Liver (tissue), 9 donors: Measurements from ENCODE around the gene TEK. TPM values are rescaled to one million over a fixed set of nuclear protein-coding genes. Genes with fewer than 3 reads are reported as not detected.

Source experiments
- DNase-seq: peaks from one replicate; pipeline ENCODE4 v3.0.0-alpha.2; 2017; ENCODE audit warnings: low spot score
- H3K27ac ChIP-seq, 2 donors: one replicate each; pipeline ENCODE4 v1.7.0; 2013; ENCODE audit warnings: inconsistent platforms in 2 of 2, low read length in 2 of 2, control low read depth in 1 of 2, low read depth in 1 of 2, mild to moderate bottlenecking in 1 of 2
- H3K27me3 ChIP-seq, 4 donors: one replicate each; pipeline versions ENCODE4 v1.6.1 to v1.7.0; 2013; ENCODE audit warnings: low read length in 3 of 4, inconsistent platforms in 1 of 4, mild to moderate bottlenecking in 1 of 4, moderate library complexity in 1 of 4; ENCODE audit not compliant: control insufficient read depth in 4 of 4, insufficient read depth in 4 of 4
- H3K36me3 ChIP-seq, 4 donors: one replicate each; pipeline versions ENCODE4 v1.6.1 to v1.7.0; 2013; ENCODE audit warnings: low read length in 3 of 4, mild to moderate bottlenecking in 3 of 4, low read depth in 1 of 4, moderate library complexity in 1 of 4; ENCODE audit not compliant: control insufficient read depth in 4 of 4, insufficient read depth in 3 of 4
- H3K4me1 ChIP-seq, 4 donors: one replicate each; pipeline versions ENCODE4 v1.6.1 to v1.7.0; 2013; ENCODE audit warnings: low read length in 3 of 4, mild to moderate bottlenecking in 3 of 4, moderate library complexity in 1 of 4; ENCODE audit not compliant: control insufficient read depth in 4 of 4, insufficient read depth in 4 of 4
- H3K4me3 ChIP-seq, 3 donors: one replicate each; pipeline versions ENCODE4 v1.6.1 to v1.7.0; 2013; ENCODE audit warnings: low read length in 3 of 3, control low read depth in 1 of 3, low read depth in 1 of 3, mild to moderate bottlenecking in 1 of 3
- H3K9ac ChIP-seq, 2 donors: one replicate each; pipeline ENCODE4 v1.7.0; 2013; ENCODE audit warnings: low read length in 2 of 2, mild to moderate bottlenecking in 2 of 2, moderate library complexity in 2 of 2, control low read depth in 1 of 2, low read depth in 1 of 2
- H3K9me3 ChIP-seq, 4 donors: one replicate each; pipeline versions ENCODE4 v1.6.1 to v1.7.0; 2013; ENCODE audit warnings: low read length in 3 of 4; ENCODE audit not compliant: control insufficient read depth in 4 of 4
- EGR1 ChIP-seq, 2 donors: IDR thresholded peaks; 2 replicates each; pipeline ENCODE4 v1.6.1; 2016 to 2018; ENCODE audit warnings: antibody characterized with exemption in 2 of 2, low read depth in 2 of 2
- FOXA1 ChIP-seq: IDR thresholded peaks from 2 replicates; pipeline ENCODE4 v1.6.1; 2016; ENCODE audit warnings: antibody characterized with exemption
- FOXA2 ChIP-seq: IDR thresholded peaks from 2 replicates; pipeline ENCODE4 v1.6.1; 2016; ENCODE audit warnings: antibody characterized with exemption
- GABPA ChIP-seq, 2 donors: IDR thresholded peaks in 1 of 2; conservative IDR thresholded peaks in 1 of 2; 2 replicates each; pipeline ENCODE4 v1.6.1; 2016; ENCODE audit warnings: antibody characterized with exemption in 2 of 2, mild to moderate bottlenecking in 1 of 2, moderate library complexity in 1 of 2
- HNF4A ChIP-seq, 2 donors: conservative IDR thresholded peaks; 2 replicates each; pipeline ENCODE4 v1.6.1; 2016; ENCODE audit warnings: antibody characterized with exemption in 2 of 2, mild to moderate bottlenecking in 2 of 2
- HNF4G ChIP-seq: IDR thresholded peaks from 2 replicates; pipeline ENCODE4 v1.6.1; 2016; ENCODE audit warnings: antibody characterized with exemption
- JUND ChIP-seq, 2 donors: IDR thresholded peaks; 2 replicates each; pipeline ENCODE4 v1.6.1; 2016; ENCODE audit warnings: antibody characterized with exemption in 2 of 2
- NR2F2 ChIP-seq: IDR thresholded peaks from 2 replicates; pipeline ENCODE4 v1.6.1; 2016; ENCODE audit warnings: antibody characterized with exemption
- RAD21 ChIP-seq, 2 donors: IDR thresholded peaks; 2 replicates each; pipeline ENCODE4 v1.6.1; 2016; ENCODE audit warnings: antibody characterized with exemption in 2 of 2, mild to moderate bottlenecking in 2 of 2
- RXRA ChIP-seq, 2 donors: IDR thresholded peaks; 2 replicates each; pipeline ENCODE4 v1.6.1; 2017 to 2018; ENCODE audit warnings: antibody characterized with exemption in 2 of 2, mild to moderate bottlenecking in 1 of 2
- SP1 ChIP-seq: IDR thresholded peaks from 2 replicates; pipeline ENCODE4 v1.6.1; 2018; ENCODE audit warnings: antibody characterized with exemption, mild to moderate bottlenecking
- TAF1 ChIP-seq: conservative IDR thresholded peaks from 2 replicates; pipeline ENCODE4 v1.6.1; 2016; ENCODE audit warnings: antibody characterized with exemption, mild to moderate bottlenecking
- YY1 ChIP-seq: IDR thresholded peaks from 2 replicates; pipeline ENCODE4 v1.6.1; 2016; ENCODE audit warnings: antibody characterized with exemption, mild to moderate bottlenecking
- ZBTB33 ChIP-seq: IDR thresholded peaks from 2 replicates; pipeline ENCODE4 v1.6.1; 2016; ENCODE audit warnings: antibody characterized with exemption
- WGBS: extraction: QIAGEN DNeasy Blood & Tissue Kit; methylation state at CpG from one replicate; pipeline ENCODE4 v1.1.7; 2013; 5-methylcytosine and 5-hydroxymethylcytosine counted together
- polyA plus RNA-seq, 2 donors: library from polyadenylated mRNA; stranded (reverse) in 1 of 2; unstranded in 1 of 2; fragments of 200-250 nt in 1 of 2; fragments of >200 nt in 1 of 2; fragmentation: Nextera tagmentation in 1 of 2; extraction: Ambion mirVana in 1 of 2; gene quantifications; one replicate each; pipeline versions ENCODE4 v1.2.1 to v1.2.3, GENCODE V29; 2013 to 2015
- total RNA-seq, 2 donors: library from RNA; depleted of rRNA; stranded (reverse); fragments of >200 nt; gene quantifications; one replicate each; pipeline ENCODE4 v1.2.3, GENCODE V29; 2014
- TF ChIP-seq, protein P1 (sequence below): IDR thresholded peaks from 2 replicates; pipeline ENCODE4 v1.6.1; 2016; ENCODE audit warnings: antibody characterized with exemption
- TF ChIP-seq, protein P2 (sequence below): IDR thresholded peaks from 2 replicates; pipeline ENCODE4 v1.6.1; 2016; ENCODE audit warnings: antibody characterized with exemption, mild to moderate bottlenecking
- TF ChIP-seq, protein P3 (sequence below): fragments of 150-350 bp; IDR thresholded peaks from 2 replicates; pipeline ENCODE4 v1.5.1; 2017; ENCODE audit warnings: improper control_type of control experiment, low read depth, low read length; ENCODE audit not compliant: missing input control
- TF ChIP-seq, protein P4 (sequence below): IDR thresholded peaks from 2 replicates; pipeline ENCODE4 v1.6.1; 2016; ENCODE audit warnings: antibody characterized with exemption
- donor health status: healthy.
- donor health status: healthy.
- donor health status: healthy.
- donor health status: healthy.
- donor health status: healthy.

The TEK gene
- total and polyA plus RNA-seq, 4 donors, result 2.9 to 13.8 (median 8.4) TPM

DNA sequence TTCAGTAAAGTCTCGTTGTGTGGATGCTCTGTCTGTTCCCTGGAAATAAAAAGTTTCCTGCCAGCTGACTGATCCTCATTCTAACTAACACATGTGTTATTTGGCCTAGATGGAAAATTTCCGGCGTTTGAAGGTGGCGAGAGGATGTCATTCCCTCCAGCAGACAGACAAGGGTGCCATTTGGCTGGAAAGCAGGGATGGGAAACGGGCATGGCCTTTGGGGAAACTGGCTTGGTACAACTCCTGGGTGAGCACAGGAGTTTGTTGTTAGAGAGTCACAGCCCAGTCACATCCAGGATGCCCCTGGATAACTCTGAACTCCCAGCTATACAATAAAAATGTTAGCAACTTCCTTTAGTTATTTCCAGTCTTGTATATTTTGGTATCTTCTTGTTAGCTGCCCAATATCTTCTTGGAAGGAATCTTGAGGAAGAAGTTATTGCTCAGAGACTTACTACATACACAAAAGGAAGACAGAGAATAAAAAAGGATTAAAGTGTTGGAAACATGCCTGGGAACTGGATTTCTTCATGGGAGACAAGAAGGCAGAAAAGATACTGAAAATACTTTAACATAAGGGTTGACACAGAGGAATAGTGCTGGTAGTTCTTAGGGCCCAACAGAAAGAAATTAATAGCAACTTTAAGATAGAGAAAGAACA, 41.9 kb downstream of the TEK start:
- Histone ChIP-seq H3K27ac (no peak overlapping the region), H3K9ac (no peak overlapping the region), H3K36me3 (no peaks in the 10 kb centered on the region), H3K27me3 (no peaks in the 10 kb centered on the region), H3K4me1 (no peaks in the 10 kb centered on the region), H3K4me3 (no peak overlapping the region), H3K9me3 (no peaks in the 10 kb centered on the region)
- TF ChIP-seq, protein P1, sequence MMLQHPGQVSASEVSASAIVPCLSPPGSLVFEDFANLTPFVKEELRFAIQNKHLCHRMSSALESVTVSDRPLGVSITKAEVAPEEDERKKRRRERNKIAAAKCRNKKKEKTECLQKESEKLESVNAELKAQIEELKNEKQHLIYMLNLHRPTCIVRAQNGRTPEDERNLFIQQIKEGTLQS, result no peak
- TF ChIP-seq, protein P2, sequence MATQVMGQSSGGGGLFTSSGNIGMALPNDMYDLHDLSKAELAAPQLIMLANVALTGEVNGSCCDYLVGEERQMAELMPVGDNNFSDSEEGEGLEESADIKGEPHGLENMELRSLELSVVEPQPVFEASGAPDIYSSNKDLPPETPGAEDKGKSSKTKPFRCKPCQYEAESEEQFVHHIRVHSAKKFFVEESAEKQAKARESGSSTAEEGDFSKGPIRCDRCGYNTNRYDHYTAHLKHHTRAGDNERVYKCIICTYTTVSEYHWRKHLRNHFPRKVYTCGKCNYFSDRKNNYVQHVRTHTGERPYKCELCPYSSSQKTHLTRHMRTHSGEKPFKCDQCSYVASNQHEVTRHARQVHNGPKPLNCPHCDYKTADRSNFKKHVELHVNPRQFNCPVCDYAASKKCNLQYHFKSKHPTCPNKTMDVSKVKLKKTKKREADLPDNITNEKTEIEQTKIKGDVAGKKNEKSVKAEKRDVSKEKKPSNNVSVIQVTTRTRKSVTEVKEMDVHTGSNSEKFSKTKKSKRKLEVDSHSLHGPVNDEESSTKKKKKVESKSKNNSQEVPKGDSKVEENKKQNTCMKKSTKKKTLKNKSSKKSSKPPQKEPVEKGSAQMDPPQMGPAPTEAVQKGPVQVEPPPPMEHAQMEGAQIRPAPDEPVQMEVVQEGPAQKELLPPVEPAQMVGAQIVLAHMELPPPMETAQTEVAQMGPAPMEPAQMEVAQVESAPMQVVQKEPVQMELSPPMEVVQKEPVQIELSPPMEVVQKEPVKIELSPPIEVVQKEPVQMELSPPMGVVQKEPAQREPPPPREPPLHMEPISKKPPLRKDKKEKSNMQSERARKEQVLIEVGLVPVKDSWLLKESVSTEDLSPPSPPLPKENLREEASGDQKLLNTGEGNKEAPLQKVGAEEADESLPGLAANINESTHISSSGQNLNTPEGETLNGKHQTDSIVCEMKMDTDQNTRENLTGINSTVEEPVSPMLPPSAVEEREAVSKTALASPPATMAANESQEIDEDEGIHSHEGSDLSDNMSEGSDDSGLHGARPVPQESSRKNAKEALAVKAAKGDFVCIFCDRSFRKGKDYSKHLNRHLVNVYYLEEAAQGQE, result no peak
- TF ChIP-seq FOXA1, result no peak
- no peak for TF ChIP-seq SP1
- TF ChIP-seq RAD21 (IDR thresholded peaks at IDR 0.05), result no peak
- 62% methylated on average over 5 of the region's 5 CpGs for WGBS
- DNase-seq, result no peak

DNA sequence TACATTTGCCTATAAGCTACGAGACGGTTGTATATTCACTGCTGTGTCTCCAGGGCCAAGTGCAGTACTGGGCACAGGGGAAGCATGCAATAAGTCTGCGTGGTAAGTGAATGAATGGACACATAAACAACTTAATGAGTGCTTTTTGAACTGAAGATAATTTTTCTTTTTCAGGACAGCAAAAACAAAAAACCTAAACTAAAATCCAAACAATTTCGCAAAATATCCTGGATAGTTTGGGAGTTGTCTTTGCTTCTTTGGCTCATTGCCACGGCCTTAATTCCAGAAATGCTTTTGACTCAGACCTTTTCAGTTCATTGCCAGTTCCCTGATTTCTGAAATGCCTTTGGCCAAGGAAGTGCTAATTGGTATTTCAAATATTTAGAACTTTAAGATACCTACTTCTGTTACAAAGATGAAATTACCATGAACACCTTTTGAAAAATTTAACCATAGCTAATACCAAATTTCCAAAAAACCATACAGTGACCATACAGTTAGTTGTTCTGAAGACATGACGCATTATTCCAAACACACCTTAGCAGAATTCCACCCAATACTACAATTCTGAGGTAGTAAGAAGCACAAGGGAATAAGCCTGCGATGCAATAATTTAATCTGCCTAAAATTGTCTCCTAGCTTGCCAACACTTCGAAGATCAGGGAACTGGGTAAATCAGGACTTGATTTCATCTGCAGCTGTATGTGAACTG, 42.8 kb downstream of the TEK start:
- TF ChIP-seq ZBTB33 (no peak), RAD21 (IDR thresholded peaks at IDR 0.05) (no peak), FOXA2 (no peak), GABPA (IDR thresholded peaks at IDR 0.05 in 1 of 2, conservative IDR thresholded peaks at IDR 0.05 in 1 of 2) (no peak), FOXA1 (no peak), HNF4G (no peak), TAF1 (no peak), SP1 (no peak), JUND (IDR thresholded peaks at IDR 0.05) (no peak), YY1 (no peak), RXRA (IDR thresholded peaks at IDR 0.05) (no peak), EGR1 (IDR thresholded peaks at IDR 0.05; ENCODE audit: low read depth in 2 of 2) (no peak), HNF4A (conservative IDR thresholded peaks at IDR 0.05) (no peak), NR2F2 (no peak)
- TF ChIP-seq, protein P1, result no peak
- TF ChIP-seq, protein P3, sequence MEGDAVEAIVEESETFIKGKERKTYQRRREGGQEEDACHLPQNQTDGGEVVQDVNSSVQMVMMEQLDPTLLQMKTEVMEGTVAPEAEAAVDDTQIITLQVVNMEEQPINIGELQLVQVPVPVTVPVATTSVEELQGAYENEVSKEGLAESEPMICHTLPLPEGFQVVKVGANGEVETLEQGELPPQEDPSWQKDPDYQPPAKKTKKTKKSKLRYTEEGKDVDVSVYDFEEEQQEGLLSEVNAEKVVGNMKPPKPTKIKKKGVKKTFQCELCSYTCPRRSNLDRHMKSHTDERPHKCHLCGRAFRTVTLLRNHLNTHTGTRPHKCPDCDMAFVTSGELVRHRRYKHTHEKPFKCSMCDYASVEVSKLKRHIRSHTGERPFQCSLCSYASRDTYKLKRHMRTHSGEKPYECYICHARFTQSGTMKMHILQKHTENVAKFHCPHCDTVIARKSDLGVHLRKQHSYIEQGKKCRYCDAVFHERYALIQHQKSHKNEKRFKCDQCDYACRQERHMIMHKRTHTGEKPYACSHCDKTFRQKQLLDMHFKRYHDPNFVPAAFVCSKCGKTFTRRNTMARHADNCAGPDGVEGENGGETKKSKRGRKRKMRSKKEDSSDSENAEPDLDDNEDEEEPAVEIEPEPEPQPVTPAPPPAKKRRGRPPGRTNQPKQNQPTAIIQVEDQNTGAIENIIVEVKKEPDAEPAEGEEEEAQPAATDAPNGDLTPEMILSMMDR, result no peak
- TF ChIP-seq, protein P4, sequence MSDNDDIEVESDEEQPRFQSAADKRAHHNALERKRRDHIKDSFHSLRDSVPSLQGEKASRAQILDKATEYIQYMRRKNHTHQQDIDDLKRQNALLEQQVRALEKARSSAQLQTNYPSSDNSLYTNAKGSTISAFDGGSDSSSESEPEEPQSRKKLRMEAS, result no peak
- TF ChIP-seq, protein P2, result no peak
- Histone ChIP-seq H3K36me3 (no peaks in the 10 kb centered on the region), H3K4me3 (no peak overlapping the region), H3K27ac (peak overlapping the region in 1 of 2 donors; percentile 7), H3K27me3 (no peaks in the 10 kb centered on the region), H3K9me3 (no peaks in the 10 kb centered on the region), H3K9ac (no peak overlapping the region), H3K4me1 (no peaks in the 10 kb centered on the region)
- WGBS, result 68% methylated on average over 8 of the region's 8 CpGs
- DNase-seq, result no peak
